Measurements from ENCODE around the gene CYP4F2. TPM values are rescaled to one million over a fixed set of nuclear protein-coding genes. Genes with fewer than 3 reads are reported as not detected.
"Not testable (repeated sequence)": the region's sequence is repeated elsewhere in the genome, so short reads cannot be mapped to it uniquely, and the experiment has no call there.

CYP4F2 gene, protein sequence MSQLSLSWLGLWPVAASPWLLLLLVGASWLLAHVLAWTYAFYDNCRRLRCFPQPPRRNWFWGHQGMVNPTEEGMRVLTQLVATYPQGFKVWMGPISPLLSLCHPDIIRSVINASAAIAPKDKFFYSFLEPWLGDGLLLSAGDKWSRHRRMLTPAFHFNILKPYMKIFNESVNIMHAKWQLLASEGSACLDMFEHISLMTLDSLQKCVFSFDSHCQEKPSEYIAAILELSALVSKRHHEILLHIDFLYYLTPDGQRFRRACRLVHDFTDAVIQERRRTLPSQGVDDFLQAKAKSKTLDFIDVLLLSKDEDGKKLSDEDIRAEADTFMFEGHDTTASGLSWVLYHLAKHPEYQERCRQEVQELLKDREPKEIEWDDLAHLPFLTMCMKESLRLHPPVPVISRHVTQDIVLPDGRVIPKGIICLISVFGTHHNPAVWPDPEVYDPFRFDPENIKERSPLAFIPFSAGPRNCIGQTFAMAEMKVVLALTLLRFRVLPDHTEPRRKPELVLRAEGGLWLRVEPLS
- polyA plus RNA-seq (ENCODE audit: insufficient read length), result not detected

DNA sequence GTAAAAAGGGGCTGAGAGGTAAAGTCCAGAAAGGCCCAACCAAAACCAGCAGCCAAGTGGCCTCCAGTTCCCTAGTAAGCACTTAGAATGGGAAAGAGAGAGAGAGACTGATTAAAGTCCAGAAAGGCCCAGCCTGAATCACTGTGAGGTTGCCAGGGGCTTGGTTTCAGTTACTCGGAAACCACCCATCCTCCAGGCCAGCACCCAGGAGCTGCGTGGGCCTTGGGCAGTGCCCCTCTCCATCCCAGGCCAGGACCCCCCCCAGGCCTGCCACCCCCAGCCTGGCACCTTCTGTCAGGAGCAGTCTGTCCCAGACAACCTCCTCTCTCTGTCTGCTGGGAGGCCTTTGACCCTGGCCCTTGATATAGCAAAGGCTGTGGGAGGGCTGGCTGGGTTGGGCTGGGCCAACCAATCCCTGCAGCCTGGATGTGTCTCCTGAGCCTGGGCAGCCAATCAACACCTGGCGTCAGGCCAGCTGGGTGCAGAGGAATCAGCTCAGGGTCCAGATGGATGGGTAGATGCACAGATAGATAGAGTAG, at the start of gene CYP4F2:
Gene CYP4F2, minus strand, starts transcription at position 337 of the 539 bp plus-strand sequence. CDS start 463 bp downstream, outside the sequence.
- no peak for DNase-seq (ENCODE audit: low read depth)

DNA sequence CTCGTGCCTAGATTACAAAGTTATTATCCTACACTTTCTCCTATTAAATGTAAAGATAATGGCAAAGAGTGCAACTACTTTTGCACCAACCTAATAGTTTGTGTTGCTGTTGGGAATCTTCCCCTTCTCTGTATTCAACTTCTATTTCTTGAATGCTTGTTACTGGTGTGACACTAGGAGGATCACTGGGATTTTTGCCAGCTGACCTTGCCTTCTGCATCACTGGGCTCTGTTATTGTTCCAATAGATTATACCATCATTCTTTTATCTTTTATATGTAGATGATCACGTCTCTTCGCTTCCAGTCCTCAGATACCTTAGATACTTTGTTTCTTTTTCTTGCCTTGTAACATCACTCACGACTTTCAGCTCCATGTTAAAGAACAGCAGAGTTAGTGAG, 47.4 kb upstream of the CYP4F2 start:
- no peak for DNase-seq (ENCODE audit: low read depth)

DNA sequence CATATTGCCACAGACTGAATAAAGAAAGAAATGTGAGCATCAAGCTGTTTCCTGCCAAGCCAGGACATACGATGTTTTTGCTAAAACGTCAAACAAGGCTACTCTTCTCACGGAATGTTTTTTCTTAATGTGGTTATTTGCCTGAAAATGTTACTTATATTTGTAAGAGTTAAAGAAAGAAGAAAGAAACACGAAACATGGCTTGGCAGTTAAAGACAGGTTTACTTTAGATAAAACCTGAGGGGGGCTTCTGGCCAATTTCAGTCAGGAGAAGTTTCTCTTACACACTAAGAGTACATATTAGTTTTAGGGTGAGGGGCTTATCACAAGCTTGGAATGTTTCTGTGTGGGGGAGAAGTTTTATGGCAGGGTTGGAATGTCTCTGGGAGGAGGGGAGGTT, 46.5 kb upstream of the CYP4F2 start:
- DNase-seq (ENCODE audit: low read depth), result no peak

DNA sequence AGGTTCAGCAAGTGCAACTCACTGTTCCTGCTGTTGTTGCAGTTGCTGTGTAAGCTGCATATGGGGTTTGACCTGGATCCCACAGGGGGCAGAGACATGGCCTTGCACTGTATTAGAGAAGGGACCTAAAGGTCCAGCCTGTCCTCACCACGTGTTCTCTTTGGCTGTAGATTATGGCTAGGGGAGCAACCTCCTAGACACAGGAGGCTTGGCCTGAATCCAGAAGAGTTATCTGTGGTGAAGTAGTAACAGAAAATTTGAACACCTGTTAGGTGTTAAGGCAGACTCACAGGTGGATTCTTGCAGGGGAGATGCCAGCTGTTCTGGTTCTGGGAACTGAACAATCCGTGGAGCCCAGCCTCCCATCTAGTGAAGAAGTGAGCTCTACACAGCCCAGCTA, 39.9 kb upstream of the CYP4F2 start:
- no peak for DNase-seq (ENCODE audit: low read depth)

DNA sequence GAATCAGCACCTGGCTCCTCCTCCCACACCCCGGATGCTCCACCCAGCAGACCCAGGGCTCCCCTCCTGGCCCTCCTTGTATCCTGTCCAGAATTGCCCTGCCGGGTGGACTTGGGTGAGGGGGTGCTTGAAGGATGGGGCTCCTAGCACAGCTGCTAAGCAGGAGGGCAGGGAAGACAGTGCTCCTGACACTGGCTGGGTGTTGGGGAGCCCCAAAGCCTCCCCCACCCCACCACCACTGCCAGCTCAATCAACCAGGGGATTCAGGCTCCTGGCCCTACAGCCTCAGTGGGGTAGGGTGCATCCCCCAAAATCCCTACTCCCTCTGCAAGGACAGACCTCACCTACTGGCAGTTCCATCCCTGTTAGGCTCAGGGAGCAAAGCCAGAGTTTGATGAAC, 39.1 kb upstream of the CYP4F2 start:
- DNase-seq (ENCODE audit: low read depth), result no peak

DNA sequence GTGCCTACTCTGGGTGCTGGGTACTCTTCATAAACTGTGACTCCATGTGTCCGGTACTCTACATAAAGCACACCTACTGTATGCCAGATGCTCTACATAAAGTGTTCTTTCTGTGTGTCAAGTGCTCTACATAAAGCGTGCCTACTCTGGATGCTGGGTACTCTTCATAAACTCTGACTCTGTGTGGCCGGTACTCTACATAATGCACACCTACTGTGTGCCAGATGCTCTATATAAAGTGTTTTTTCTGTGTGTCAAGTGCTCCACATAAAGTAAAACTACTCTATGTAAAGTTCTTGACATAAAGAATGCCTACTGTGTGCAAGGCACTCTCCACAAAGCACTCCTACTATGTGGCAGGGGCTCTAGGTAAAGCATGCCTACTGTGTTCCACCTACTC, 38.3 kb upstream of the CYP4F2 start:
- no peak for DNase-seq (ENCODE audit: low read depth)

DNA sequence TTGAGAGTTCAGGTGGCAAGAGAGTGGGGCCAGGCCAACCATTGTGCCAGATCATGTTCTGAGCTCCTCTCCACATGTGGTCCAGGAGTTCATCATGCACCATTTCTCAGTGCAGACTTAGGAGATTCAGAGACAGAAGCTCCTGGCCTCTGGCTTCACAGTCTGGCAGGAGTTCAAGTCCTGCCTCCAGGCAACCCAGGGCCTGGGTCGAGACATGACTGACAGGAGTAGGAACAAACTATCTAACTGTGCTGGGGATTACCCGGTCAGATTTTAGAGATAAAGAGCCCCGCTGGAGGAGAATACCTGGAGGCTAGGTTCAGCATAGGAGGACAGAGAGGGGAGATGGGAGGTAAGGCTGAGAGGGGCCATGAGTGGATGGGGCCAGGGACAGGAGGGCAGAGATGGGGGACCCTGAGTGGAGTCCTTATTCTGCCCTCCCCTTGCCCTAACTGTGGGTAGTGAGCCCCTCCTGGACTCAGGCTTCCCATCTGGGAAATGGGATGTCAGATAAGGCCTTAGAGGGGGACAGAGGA, 37.4 kb upstream of the CYP4F2 start:
- DNase-seq (ENCODE audit: low read depth), result no peak

DNA sequence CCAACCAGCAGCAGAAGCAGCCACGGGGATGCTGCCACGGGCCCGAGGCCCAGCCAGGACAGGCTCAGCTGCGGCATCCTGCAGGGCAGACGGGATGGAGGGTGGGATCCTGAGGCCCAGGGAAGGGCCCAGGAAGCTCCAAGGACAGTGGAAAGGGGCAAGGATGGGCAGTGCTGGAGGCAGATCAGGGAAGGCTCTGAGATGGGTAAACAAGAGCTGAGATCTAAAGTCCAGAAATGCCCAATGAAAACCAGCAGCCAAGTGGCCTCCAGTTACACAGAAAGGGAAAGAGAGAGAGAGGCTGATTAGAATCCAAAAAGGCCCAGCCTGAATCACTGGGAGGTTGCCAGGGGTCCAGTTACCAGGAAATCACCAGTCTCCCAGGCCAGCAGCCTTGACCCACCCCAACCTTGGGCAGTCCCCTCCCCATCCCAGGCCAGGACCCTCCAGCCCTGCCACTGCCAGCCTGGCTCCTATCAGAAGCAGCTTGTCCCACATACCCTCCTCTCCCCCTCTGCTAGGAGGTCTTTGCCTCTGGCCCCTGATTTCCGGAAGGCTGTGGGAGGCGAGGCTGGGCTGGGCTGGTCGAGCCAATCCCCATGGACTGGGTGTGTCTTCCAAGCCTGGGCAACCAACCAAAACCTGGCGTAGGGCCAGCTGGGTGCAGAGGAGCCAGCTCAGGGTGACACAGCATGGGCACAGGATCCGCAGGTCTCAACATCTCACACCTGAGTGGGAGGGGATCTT, 36.6 kb upstream of the CYP4F2 start, which contains the start of gene CYP4F11:
Gene CYP4F11, minus strand, starts transcription at position 198 of the 747 bp plus-strand sequence. Its CDS starts 121 bp downstream, at position 77.
- DNase-seq (ENCODE audit: low read depth), result no peak

DNA sequence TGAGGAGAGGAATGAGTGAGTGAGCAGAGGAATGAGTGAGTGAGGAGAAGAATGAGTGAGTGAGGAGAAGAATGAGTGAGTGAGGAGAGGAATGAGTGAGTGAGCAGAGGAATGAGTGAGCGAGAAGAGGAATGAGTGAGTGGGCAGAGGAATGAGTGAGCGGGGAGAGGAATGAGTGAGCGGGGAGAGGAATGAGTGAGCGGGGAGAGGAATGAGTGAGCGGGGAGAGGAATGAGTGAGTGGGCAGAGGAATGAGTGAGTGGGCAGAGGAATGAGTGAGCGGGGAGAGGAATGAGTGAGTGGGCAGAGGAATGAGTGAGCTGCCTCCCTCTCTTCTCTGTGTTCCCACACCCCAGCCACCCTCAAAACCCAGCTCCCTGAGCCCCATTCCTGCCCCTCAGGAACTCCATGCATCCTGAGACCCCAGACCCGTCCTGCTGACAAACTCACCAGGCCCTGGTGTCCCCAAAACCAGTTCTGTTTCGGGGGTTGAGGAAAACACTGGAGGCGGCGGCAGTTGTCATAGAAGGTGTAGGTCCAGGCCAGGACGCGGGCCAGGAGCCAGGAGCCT, 36.0 kb upstream of the CYP4F2 start:
- not testable (repeated sequence) for DNase-seq (ENCODE audit: low read depth)

DNA sequence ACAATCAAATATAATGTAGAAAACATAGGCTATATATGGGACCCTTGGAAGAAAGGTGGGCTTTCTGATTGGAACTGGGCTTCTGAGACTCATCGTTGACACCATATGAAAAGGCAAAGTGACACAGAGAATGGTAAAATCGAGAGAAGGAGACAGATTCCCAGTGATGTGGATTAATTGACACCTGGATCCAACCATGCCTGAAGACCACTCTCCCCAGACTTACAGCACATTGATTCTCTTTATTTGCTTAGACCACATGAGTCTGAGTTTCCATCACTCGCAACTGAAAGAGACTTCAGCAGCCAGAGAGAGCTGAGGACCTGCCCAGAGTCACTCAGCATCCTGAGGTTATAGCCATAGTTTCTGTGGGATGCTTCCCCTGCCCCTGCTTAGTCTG, 30.4 kb upstream of the CYP4F2 start:
- no peak for DNase-seq (ENCODE audit: low read depth)

DNA sequence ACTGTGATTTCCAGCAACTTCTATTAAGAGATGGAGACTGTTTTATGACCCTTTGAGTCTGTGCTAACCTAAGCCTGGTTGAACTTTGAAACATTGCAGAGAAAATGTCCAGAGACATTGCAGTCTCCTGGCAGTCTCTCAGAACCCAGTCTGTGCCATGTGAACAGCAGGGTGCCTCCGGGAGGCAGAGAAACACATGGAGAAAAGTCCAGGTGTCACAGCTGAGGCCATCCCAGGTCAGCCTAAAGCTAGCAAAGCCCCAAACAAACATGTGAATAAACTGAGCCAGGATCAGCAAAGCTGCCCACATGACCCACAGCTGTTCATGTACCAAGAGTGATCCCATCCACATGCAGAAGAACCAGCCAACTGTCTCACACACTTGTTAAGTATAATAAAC, 28.6 kb upstream of the CYP4F2 start:
- DNase-seq (ENCODE audit: low read depth), result no peak

DNA sequence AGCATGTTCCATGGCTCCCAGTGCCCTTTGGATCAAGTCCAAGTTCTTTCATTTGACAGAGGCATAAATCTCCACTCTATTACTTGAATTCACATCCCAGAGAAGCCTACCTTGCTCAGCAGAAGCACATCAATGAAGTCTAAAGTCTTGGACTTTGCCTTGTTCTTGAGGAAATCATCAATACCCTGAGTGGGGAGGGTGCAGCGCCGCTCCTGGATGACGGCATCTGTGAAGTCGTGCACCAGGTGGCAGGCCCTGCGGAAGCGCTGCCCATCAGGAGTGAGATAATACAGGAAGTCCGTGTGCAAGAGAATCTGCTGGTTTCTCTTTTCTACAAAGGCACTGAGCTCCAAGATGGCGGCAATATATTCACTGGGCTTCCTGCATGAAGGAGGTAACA, 25.8 kb upstream of the CYP4F2 start:
- DNase-seq (ENCODE audit: low read depth), result no peak

DNA sequence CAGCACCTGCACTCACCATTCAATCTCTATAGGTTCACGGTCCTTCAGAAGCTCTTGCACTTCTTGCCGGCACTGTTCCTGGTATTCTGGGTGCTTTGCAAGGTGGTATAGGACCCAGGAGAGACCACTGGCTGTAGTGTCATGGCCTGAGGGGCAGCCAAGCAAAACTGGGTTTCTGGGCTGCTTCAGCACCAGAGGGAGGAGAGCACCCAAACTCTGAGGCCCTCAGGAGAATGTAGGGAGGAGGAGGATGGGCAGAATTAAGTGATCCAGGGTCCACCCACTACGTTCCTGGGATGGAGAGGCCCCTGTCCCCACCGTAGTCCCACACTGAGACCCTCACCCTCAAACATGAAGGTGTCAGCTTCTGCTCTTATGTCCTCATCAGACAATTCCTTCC, 24.1 kb upstream of the CYP4F2 start:
- no peak for DNase-seq (ENCODE audit: low read depth)

DNA sequence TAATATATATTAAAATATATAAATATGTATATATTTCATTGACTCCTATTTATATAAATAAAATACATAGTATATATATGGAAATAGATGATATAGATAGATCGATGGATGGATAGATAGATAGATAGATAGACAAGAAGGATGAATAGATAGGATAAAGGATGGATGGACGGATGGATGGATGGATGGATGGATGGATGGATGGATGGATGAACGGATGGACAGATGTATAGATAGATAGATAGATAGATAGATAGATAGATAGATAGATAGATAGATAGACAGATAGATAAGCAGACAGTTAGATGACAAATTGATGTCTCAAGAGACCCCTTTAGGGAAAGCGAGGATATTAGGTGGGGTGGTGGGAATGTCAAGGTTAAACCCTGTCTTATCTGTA, 21.4 kb upstream of the CYP4F2 start:
- no peak for DNase-seq (ENCODE audit: low read depth)

DNA sequence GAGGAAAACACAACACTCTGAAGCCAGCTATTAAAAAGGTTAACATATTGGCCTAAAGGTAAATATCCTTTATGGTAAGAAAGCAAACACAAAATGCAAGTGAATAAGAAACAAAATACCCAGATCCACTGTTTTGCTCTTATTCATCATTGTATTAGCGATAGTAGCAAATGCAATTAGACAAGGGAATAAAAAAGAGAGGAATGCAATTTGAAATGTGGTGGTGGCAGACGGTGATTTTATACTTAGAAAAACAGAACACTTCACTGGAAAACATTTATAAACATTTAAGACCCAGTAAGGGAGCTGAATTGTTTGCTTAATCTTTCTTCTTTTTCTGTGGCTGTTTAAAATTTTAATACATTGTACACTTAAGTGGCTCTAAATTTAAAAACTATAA, 17.2 kb upstream of the CYP4F2 start:
- DNase-seq (ENCODE audit: low read depth), result no peak

DNA sequence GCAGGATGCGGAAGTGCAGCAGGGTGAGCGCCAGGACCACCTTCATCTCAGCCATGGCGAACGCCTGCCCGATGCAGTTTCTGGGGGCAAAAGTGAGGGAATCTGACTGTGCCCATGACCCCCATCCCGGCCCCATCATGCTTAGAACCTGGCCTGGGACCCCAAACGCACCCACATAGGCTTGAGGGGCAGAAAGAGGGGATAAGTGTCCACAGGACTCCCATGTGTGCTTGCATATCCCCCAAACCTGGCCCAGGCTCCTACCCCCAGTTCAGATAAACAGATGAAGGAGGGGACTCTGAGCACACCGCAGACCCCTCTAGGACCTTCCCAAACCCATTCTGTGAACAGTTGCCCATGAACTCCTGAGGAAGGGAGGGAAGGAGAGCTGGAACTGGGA, 16.0 kb upstream of the CYP4F2 start:
- DNase-seq (ENCODE audit: low read depth), result no peak

DNA sequence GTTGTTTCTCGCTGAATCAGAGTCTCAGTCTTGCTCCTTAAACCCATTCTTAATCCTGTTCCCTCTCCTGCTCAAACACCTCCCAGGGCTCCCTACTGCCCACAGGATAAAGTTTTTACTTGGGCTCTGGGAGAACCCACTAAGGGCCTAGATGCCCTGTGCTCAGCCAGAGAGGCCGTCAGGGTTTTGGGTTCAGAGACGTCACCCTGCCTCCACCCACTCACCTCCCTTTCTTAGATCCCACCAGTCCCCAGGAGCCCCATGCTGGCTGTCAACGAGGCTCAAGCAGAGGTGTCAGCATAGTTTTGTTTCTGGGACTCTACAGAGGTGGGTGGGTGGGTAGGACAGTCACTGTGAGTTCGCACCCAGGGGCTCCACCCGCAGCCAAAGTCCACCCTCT, 15.5 kb upstream of the CYP4F2 start:
- DNase-seq (ENCODE audit: low read depth), result no peak

DNA sequence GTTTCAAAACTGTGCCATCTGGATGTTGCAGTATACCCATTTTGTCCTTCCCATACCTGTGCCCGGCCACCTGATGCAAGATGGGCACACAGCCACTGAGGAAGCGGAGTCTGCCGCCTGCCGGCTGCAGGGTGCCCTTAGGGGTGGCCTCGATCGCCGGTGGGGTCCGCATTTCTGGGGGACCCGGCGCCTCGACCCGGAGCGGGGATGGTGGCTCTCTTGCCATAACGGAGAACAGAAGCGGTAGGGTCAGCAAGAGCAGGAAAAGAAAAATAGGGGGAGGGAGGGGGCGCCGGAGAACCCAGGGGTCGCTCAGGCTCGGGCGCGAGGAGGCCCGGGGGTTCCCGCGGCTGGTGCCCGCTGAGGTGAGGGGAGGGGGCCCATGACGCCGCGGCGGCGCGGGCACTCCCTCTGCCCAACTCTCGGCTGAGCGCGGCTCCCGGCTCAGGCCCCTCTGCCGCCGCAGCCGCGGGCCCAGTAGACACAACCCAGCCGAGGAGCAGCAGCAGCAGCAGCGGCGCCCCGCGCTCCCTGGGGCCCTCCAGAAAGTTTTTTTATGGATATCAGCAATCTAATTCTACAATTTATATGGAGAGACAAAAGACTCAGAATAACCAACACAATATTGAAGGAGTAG, 13.8 kb upstream of the CYP4F2 start:
- DNase-seq (ENCODE audit: low read depth), result no peak

DNA sequence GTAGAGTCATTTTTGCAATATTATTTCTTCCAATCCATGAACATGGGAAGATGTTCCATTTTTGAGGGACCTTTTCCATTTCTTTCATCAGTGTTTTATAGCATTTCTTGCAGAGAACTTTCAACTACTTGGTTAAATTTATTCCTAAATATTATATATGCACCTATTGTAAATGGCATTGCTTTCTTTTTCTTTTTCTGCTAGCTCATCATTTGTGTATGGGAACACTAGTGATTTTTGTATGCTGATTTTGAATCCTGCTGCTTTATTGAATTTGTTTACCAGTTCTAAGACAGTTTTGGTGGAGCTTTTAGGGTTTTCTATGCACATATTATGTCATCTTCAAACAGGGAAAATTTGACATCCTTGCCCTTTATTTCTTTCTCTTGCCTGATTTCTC, 7.2 kb upstream of the CYP4F2 start:
- DNase-seq (ENCODE audit: low read depth), result no peak

DNA sequence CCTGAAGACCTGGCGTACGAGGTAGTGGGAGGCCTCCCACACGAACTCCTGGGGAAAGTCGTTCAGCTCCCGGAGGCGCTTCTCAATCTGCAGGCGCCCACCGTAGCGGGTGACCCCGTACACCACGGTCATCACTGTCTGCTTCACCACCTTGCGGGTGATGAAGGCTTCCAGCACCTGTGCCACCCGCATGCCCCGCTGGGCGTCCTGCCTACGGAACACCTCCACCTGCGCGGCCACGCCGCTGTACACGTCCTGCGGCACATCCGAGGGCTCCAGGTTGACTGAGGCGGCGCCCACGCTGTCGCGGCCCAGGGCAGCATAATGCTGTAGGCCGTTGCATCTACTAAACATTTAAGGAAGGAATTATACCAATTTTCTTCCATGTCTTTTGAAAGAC, 5.0 kb upstream of the CYP4F2 start:
- not testable (repeated sequence) for DNase-seq (ENCODE audit: low read depth)

DNA sequence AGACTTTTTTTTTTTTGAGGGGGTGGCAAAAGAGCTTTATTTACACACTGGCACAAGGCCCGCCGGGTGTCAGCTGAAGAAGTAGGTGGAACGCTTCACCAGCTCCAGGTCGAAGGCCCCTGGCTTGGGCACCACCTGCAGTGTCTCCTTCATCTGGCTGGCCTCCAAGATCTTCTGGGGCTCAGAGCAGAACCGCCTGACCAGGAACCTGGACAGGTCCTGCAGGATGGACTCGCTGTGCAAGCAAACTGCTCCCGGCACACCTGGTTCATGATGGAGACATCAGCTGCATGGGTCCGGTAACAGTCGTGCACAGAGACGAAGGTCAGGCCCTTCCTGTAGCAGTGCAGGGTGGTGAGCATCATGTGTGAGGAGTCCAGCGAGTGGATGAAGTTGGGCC, 4.4 kb upstream of the CYP4F2 start:
- DNase-seq (ENCODE audit: low read depth), result no peak

All from forelimb muscle (tissue), 1 donor.